ENCODE measurements around the gene MRPL58. TPM values are rescaled to one million over a fixed set of nuclear protein-coding genes. Genes with fewer than 3 reads are reported as not detected.
"Not testable (repeated sequence)": the region's sequence is repeated elsewhere in the genome, so short reads cannot be mapped to it uniquely, and the experiment has no call there.

The MRPL58 gene
- total and polyA plus RNA-seq, 4 donors, result 16.6 to 31.2 (median 21.3) TPM

- not testable (repeated sequence) for H3K9me3 ChIP-seq (ENCODE audit: control insufficient read depth, low read length); H3K27me3 ChIP-seq (ENCODE audit: control insufficient read depth in 1 of 2, insufficient read depth in 2 of 2, low read length in 1 of 2); H3K4me1 ChIP-seq (ENCODE audit: control insufficient read depth in 1 of 2, insufficient read depth in 2 of 2, low read length in 2 of 2); H3K36me3 ChIP-seq (ENCODE audit: control insufficient read depth in 1 of 2, insufficient read depth in 2 of 2, low read length in 1 of 2); ATAC-seq (ENCODE audit: low FRiP score); H3K27ac ChIP-seq (ENCODE audit: low read depth in 1 of 2, low read length in 2 of 2)
- DNase-seq, result peak in 1 of 2 donors; percentile 85
- H3K4me3 ChIP-seq (ENCODE audit: low read length in 2 of 2), result peak overlapping the region in 1 of 2 donors; percentile 85
- 11 to 12% methylated on average over 25 of the region's 25 CpGs for WGBS, 2 donors
- intact Hi-C loops (cut with DNase I), result loop anchor here in 1 of 2 donors (5.0 kb wide), 1 partner anchor 61 kb away; the partner anchor contains the start of gene ARMC7
Observed at GRCh38 chr17:75045946-75046406, 33.5 kb downstream of the MRPL58 start.

DNA sequence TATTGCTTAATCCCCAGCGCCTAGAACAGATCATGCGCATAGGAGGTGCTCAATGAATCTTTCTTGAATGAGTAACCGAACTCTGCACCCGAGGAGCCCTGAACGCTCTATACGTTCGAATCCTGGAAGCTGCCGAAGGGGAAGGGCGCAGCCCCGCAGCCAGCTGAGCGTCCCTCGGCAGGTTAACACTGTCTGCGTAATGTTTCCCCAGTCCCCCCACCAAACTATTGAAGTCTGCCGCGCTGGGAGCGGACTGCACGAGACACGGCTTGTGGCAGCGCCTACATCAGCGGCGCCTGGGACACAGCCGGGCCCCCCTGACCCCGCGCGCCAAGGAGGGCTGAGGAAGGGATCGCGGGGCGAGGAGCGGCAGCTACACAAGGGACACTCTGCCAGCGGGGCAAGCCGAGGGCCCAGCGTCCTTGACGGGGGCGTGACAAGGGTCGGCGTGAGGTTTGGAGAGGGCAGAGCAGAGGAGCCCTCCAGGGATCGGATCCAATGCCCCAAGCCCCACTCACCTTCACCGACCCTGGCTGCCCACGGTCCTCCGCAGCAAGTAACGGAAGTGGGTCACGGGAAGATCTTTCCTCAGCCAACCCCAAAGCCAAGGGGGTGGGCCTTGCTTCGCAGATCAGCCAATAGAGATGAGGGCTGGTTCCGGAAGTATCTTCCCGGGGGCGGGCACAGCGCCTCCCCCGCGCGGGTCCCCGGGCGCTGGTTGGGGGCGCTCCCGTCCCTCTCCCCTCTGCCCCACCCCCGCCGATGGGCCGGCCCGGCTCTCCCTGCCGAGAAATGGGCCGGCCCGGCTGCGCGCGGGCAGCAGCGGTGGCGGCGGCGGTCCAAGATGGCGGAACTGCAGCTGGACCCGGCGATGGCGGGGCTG, 34.2 kb downstream of the MRPL58 start, which contains the start of the genes ATP5PD and KCTD2:
Gene ATP5PD, minus strand, starts transcription at position 563 of the 883 bp plus-strand sequence. CDS start 4,319 bp downstream, outside the sequence.
Gene KCTD2, plus strand, starts transcription at position 819 of the 883 bp plus-strand sequence. Its CDS starts 26 bp downstream, at position 845.
- no peaks in the 10 kb centered on the region for H3K9me3 ChIP-seq (ENCODE audit: control insufficient read depth, low read length)
- WGBS, 2 donors, result 0% methylated on average over 66 to 72 of the region's 72 CpGs
- intact Hi-C loops (cut with DNase I), result loop anchor here in 1 of 2 donors (5.0 kb wide), 1 partner anchor 61 kb away; the partner anchor contains the start of gene ARMC7

DNA sequence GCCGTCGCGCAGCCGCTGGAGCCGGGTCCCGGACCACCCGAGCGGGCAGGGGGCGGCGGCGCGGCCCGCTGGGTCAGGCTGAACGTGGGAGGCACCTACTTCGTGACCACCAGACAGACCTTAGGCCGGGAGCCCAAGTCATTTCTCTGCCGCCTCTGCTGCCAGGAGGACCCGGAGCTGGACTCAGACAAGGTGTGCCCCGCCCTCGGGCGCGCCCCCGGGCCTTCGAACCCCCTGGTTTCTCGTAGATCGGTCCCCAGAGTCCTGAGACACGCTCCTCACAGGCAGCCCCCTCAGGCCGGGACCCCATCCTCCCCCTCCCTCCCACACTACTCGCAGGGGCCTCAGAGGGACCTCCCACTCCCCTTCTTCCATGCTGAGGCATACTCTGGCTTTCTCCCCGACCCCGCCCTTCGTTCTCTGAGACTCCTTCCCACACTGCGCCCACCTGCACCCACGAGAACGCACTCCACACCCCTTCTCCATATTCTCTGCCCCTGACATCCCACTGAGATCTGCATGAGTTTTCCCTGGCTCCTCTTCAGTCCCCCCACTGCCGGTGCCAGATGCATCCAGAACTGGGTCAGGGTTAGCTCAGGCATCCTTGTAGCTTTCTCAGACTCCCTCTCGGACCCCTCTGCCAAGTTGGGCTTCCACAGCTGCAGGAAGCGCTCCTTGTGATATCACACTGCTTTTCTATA, 35.1 kb downstream of the MRPL58 start:
- peak in 1 of 2 donors; percentile 67 for DNase-seq

More for the DNA sequence above, 34.2 kb downstream of the MRPL58 start, which contains the start of the genes ATP5PD and KCTD2:
- ATAC-seq (ENCODE audit: low FRiP score), result peak; percentile 100
- DNase-seq, result peak; percentile 98
- Histone ChIP-seq H3K27me3 (ENCODE audit: control insufficient read depth in 1 of 2, insufficient read depth in 2 of 2, low read length in 1 of 2) (no peaks in the 10 kb centered on the region), H3K4me1 (ENCODE audit: control insufficient read depth in 1 of 2, insufficient read depth in 2 of 2, low read length in 2 of 2) (peaks cover 0 to 2% of the 10 kb centered on the region in 2 donors), H3K27ac (ENCODE audit: low read depth in 1 of 2, low read length in 2 of 2) (peak within 1 kb of the TSS; percentile 47 to 99), H3K36me3 (ENCODE audit: control insufficient read depth in 1 of 2, insufficient read depth in 2 of 2, low read length in 1 of 2) (peaks cover 0 to 2% of the 10 kb centered on the region in 2 donors), H3K4me3 (ENCODE audit: low read length in 2 of 2) (peak within 1 kb of the TSS; percentile 96 to 99)

DNA sequence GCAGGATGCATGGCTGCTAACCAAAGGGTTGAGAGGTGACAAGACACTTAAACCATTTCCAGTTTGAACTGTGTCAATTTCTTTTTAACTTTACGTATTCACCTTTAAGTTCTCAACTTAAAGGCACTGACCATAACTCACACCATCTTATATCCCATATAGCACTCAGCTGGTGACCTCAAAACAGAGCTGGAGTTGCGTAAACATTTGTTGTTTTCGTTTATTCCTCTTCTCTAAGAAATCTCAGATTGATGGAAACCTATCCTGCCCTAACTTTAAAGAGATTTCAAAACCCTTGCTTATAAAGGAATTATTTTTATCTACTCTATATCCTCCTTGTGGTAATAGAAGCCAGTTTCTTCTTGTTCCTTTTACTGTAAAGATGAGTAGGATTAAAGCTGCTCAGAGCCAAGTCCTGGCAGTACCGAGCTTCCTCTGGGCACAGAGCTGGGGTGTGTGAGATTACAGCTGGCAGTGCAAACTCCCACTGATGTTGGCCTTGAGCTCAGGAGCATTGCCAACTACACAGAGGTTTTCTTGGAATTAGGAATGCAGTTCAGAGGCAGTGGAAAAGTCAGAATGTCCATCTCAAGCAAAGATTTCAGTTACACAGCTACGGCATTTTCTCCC, 35.9 kb downstream of the MRPL58 start:
- H3K4me3 ChIP-seq (ENCODE audit: low read length in 2 of 2), result peak overlapping the region in 1 of 2 donors; percentile 96
- DNase-seq (no peak), ATAC-seq (ENCODE audit: low FRiP score) (no peak)
- no peaks in the 10 kb centered on the region for H3K9me3 ChIP-seq (ENCODE audit: control insufficient read depth, low read length)
- intact Hi-C loops (cut with DNase I), result loop anchor here in 1 of 2 donors (1.0 to 5.0 kb wide), 2 partner anchors 29 to 59 kb away; partner anchors contain the start of gene ARMC7
- peaks cover 0 to 2% of the 10 kb centered on the region in 2 donors for H3K4me1 ChIP-seq (ENCODE audit: control insufficient read depth in 1 of 2, insufficient read depth in 2 of 2, low read length in 2 of 2)
- H3K27ac ChIP-seq (ENCODE audit: low read depth in 1 of 2, low read length in 2 of 2), result no peak overlapping the region
- H3K36me3 ChIP-seq (ENCODE audit: control insufficient read depth in 1 of 2, insufficient read depth in 2 of 2, low read length in 1 of 2), result peaks cover 0 to 2% of the 10 kb centered on the region in 2 donors
- H3K27me3 ChIP-seq (ENCODE audit: control insufficient read depth in 1 of 2, insufficient read depth in 2 of 2, low read length in 1 of 2), result no peaks in the 10 kb centered on the region
- 7 to 8% methylated on average over 5 of the region's 5 CpGs for WGBS, 2 donors

More for the DNA sequence above, 35.1 kb downstream of the MRPL58 start:
- Histone ChIP-seq H3K4me1 (ENCODE audit: control insufficient read depth in 1 of 2, insufficient read depth in 2 of 2, low read length in 2 of 2) (peaks cover 0 to 2% of the 10 kb centered on the region in 2 donors), H3K27ac (ENCODE audit: low read depth in 1 of 2, low read length in 2 of 2) (peak overlapping the region; percentile 15 to 35), H3K36me3 (ENCODE audit: control insufficient read depth in 1 of 2, insufficient read depth in 2 of 2, low read length in 1 of 2) (peaks cover 0 to 2% of the 10 kb centered on the region in 2 donors), H3K4me3 (ENCODE audit: low read length in 2 of 2) (peak overlapping the region; percentile 96 to 99), H3K9me3 (ENCODE audit: control insufficient read depth, low read length) (no peaks in the 10 kb centered on the region), H3K27me3 (ENCODE audit: control insufficient read depth in 1 of 2, insufficient read depth in 2 of 2, low read length in 1 of 2) (no peaks in the 10 kb centered on the region)
- ATAC-seq (ENCODE audit: low FRiP score), result peak; percentile 1
- WGBS, 2 donors, result 1% methylated on average over 36 to 38 of the region's 38 CpGs
- intact Hi-C loops (cut with DNase I), result loop anchor here in 1 of 2 donors (1.0 to 5.0 kb wide), 2 partner anchors 30 to 60 kb away; partner anchors contain the start of gene ARMC7

- DNase-seq, result no peak
- no peak for ATAC-seq (ENCODE audit: low FRiP score)
- Histone ChIP-seq H3K27ac (ENCODE audit: low read depth in 1 of 2, low read length in 2 of 2) (no peak overlapping the region), H3K4me1 (ENCODE audit: control insufficient read depth in 1 of 2, insufficient read depth in 2 of 2, low read length in 2 of 2) (peaks cover 0 to 2% of the 10 kb centered on the region in 2 donors), H3K36me3 (ENCODE audit: control insufficient read depth in 1 of 2, insufficient read depth in 2 of 2, low read length in 1 of 2) (peaks cover 0 to 2% of the 10 kb centered on the region in 2 donors), H3K27me3 (ENCODE audit: control insufficient read depth in 1 of 2, insufficient read depth in 2 of 2, low read length in 1 of 2) (no peaks in the 10 kb centered on the region), H3K4me3 (ENCODE audit: low read length in 2 of 2) (no peak overlapping the region), H3K9me3 (ENCODE audit: control insufficient read depth, low read length) (no peaks in the 10 kb centered on the region)
- 79 to 82% methylated on average over 5 of the region's 5 CpGs for WGBS, 2 donors
- intact Hi-C loops (cut with DNase I), result loop anchor here in 1 of 2 donors (5.0 kb wide), 1 partner anchor 58 kb away; the partner anchor contains the start of gene ARMC7
Observed at GRCh38 chr17:75049057-75049456, 36.6 kb downstream of the MRPL58 start.

DNA sequence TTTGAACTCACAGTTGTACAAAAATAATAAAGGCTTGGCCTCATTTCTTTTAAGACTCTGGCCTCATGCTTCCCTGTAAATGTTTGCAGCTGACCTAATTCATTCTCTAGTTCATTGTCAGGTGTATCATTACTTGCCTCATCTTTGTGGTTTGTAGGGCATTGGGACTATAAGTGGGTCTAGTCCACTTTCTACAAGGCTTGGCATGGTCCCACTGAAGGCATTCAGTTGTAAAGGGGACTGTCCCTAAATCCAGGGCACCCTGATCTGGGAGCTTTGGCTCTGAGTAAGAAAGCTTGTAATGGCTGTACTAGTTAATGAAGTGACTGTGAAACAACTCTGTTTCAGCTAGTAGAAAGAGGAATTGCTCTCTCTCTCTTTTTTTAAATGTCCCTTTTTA, 37.2 kb downstream of the MRPL58 start:
- Histone ChIP-seq H3K9me3 (ENCODE audit: control insufficient read depth, low read length) (no peaks in the 10 kb centered on the region), H3K36me3 (ENCODE audit: control insufficient read depth in 1 of 2, insufficient read depth in 2 of 2, low read length in 1 of 2) (peaks cover 0 to 2% of the 10 kb centered on the region in 2 donors), H3K27ac (ENCODE audit: low read depth in 1 of 2, low read length in 2 of 2) (no peak overlapping the region), H3K4me1 (ENCODE audit: control insufficient read depth in 1 of 2, insufficient read depth in 2 of 2, low read length in 2 of 2) (peaks cover 0 to 2% of the 10 kb centered on the region in 2 donors), H3K27me3 (ENCODE audit: control insufficient read depth in 1 of 2, insufficient read depth in 2 of 2, low read length in 1 of 2) (no peaks in the 10 kb centered on the region), H3K4me3 (ENCODE audit: low read length in 2 of 2) (no peak overlapping the region)
- no peak for DNase-seq
- intact Hi-C loops (cut with DNase I), result loop anchor here in 1 of 2 donors (5.0 to 10.0 kb wide), 2 partner anchors 58 to 135 kb away; partner anchors contain the start of genes ARMC7 and SUMO2
- ATAC-seq (ENCODE audit: low FRiP score), result no peak

GRCh38 chr17:75051941-75052340, 39.5 kb downstream of the MRPL58 start:
- peaks cover 0 to 2% of the 10 kb centered on the region in 2 donors for H3K36me3 ChIP-seq (ENCODE audit: control insufficient read depth in 1 of 2, insufficient read depth in 2 of 2, low read length in 1 of 2)
- H3K27me3 ChIP-seq (ENCODE audit: control insufficient read depth in 1 of 2, insufficient read depth in 2 of 2, low read length in 1 of 2), result no peaks in the 10 kb centered on the region
- H3K9me3 ChIP-seq (ENCODE audit: control insufficient read depth, low read length), result no peaks in the 10 kb centered on the region
- H3K4me1 ChIP-seq (ENCODE audit: control insufficient read depth in 1 of 2, insufficient read depth in 2 of 2, low read length in 2 of 2), result peaks cover 0 to 2% of the 10 kb centered on the region in 2 donors
- ATAC-seq (ENCODE audit: low FRiP score) (no peak), DNase-seq (no peak)
- intact Hi-C loops (cut with DNase I), result loop anchor here in 1 of 2 donors (10.0 kb wide), 1 partner anchor 133 kb away; the partner anchor contains the start of gene SUMO2
- WGBS, 2 donors, result 46 to 62% methylated on average over 2 of the region's 2 CpGs
- H3K4me3 ChIP-seq (ENCODE audit: low read length in 2 of 2), result no peak overlapping the region
- no peak overlapping the region for H3K27ac ChIP-seq (ENCODE audit: low read depth in 1 of 2, low read length in 2 of 2)
